Naive thymus-derived CD4-positive, alpha-beta T cell (primary cell): ENCODE measurements around the gene NAV2. TPM values are rescaled to one million over a fixed set of nuclear protein-coding genes. Genes with fewer than 3 reads are reported as not detected.
"Not testable (repeated sequence)": the region's sequence is repeated elsewhere in the genome, so short reads cannot be mapped to it uniquely, and the experiment has no call there.

Experiments used
- ATAC-seq: fragments of 150-1000 bp; cut with Tn5 transposase; 2 replicates; pipeline ENCODE4 v1.10.0; 2021; ENCODE audit warnings: mild to moderate bottlenecking, moderate library complexity
- CTCF ChIA-PET: fragments of 350-600 bp; sonication (Branson Sonifier 250); formaldehyde crosslinking; loops from one replicate; lab custom pipeline; 2021; ENCODE audit warnings: antibody characterized with exemption; lab: Charles Lee
- POLR2A ChIA-PET: fragments of 350-600 bp; sonication (Branson Sonifier 250); formaldehyde crosslinking; loops from one replicate; lab custom pipeline; 2021; ENCODE audit warnings: antibody characterized with exemption, inconsistent platforms; lab: Charles Lee
- DNase-seq, 9 donors: peaks; one replicate each; pipeline versions ENCODE4 v3.0.0 to v3.0.0-alpha.2; 2020 to 2022; ENCODE audit warnings: mixed read lengths in 1 of 9
- H3K27ac ChIP-seq: one replicate; pipeline ENCODE4 v1.7.0; 2013; ENCODE audit warnings: mild to moderate bottlenecking, low read depth, low read length, moderate library complexity
- H3K27me3 ChIP-seq, 2 donors: one replicate each; pipeline ENCODE4 v1.7.0; 2013; ENCODE audit warnings: low read length in 2 of 2, mild to moderate bottlenecking in 2 of 2, moderate library complexity in 2 of 2; ENCODE audit not compliant: control insufficient read depth in 2 of 2, insufficient read depth in 2 of 2
- H3K36me3 ChIP-seq, 3 experiments: 1 replicate in 2 of 3; 2 replicates in 1 of 3; pipeline ENCODE4 v1.7.0; 2013; ENCODE audit warnings: low read length in 3 of 3, mild to moderate bottlenecking in 3 of 3, moderate library complexity in 1 of 3; ENCODE audit not compliant: insufficient read depth in 3 of 3, control insufficient read depth in 2 of 3
- H3K4me1 ChIP-seq, 2 donors: one replicate each; pipeline ENCODE4 v1.7.0; 2013; ENCODE audit warnings: low read length in 2 of 2, mild to moderate bottlenecking in 2 of 2, moderate library complexity in 1 of 2; ENCODE audit not compliant: control insufficient read depth in 2 of 2, insufficient read depth in 2 of 2
- H3K4me3 ChIP-seq: 2 replicates; pipeline ENCODE4 v1.7.0; 2013; ENCODE audit warnings: mild to moderate bottlenecking, low read length
- H3K9me3 ChIP-seq, 3 experiments: 1 replicate in 2 of 3; 2 replicates in 1 of 3; pipeline ENCODE4 v1.7.0; 2013; ENCODE audit warnings: low read length in 3 of 3; ENCODE audit not compliant: control insufficient read depth in 2 of 3
- H3K27ac Mint-ChIP-seq, 9 donors: one replicate each; pipeline ENCODE4 v1.8.0; 2020 to 2022; ENCODE audit warnings: mixed read lengths in 9 of 9, mild to moderate bottlenecking in 8 of 9, moderate library complexity in 5 of 9, inconsistent platforms in 2 of 9
- H3K27me3 Mint-ChIP-seq, 5 donors: one replicate each; pipeline ENCODE4 v1.8.0; 2021 to 2022; ENCODE audit warnings: mixed read lengths in 5 of 5, mild to moderate bottlenecking in 1 of 5
- H3K36me3 Mint-ChIP-seq, 5 donors: one replicate each; pipeline ENCODE4 v1.8.0; 2020 to 2022; ENCODE audit warnings: mixed read lengths in 5 of 5, mild to moderate bottlenecking in 3 of 5, inconsistent platforms in 1 of 5
- H3K4me1 Mint-ChIP-seq, 7 donors: one replicate each; pipeline ENCODE4 v1.8.0; 2020 to 2022; ENCODE audit warnings: mixed read lengths in 7 of 7, mild to moderate bottlenecking in 3 of 7, inconsistent platforms in 1 of 7
- H3K4me3 Mint-ChIP-seq, 10 donors: one replicate each; pipeline ENCODE4 v1.8.0; 2020 to 2022; ENCODE audit warnings: mild to moderate bottlenecking in 10 of 10, mixed read lengths in 10 of 10, moderate library complexity in 6 of 10, inconsistent platforms in 2 of 10
- H3K9me3 Mint-ChIP-seq, 11 donors: one replicate each; pipeline ENCODE4 v1.8.0; 2020 to 2022; ENCODE audit warnings: mixed read lengths in 11 of 11, mild to moderate bottlenecking in 4 of 11, inconsistent platforms in 1 of 11, moderate library complexity in 1 of 11
- intact Hi-C, 2 donors: fragments of 100-400 bp; cut with micrococcal nuclease; formaldehyde crosslinking; loops; one replicate each; pipeline ENCODE4 v1.15.1; 2023
- polyA plus RNA-seq, 2 donors: library from polyadenylated mRNA; unstranded; fragments of 300-500 nt; fragmentation: Illumina TruSeq; gene quantifications; one replicate each; pipeline ENCODE4 v1.2.3, GENCODE V29; 2021
- total RNA-seq, 6 experiments: library from RNA in 5 of 6; stranded (reverse) in 5 of 6; gene quantifications; 1 replicate in 5 of 6; 2 replicates in 1 of 6; pipeline ENCODE4 v1.2.3 and lab custom pipeline; 2021 to 2026

Gene NAV2
- total and polyA plus RNA-seq, 7 experiments from 2014 or later, result 0.24 to 2.2 (median 0.48) TPM; not detected in 2

DNA sequence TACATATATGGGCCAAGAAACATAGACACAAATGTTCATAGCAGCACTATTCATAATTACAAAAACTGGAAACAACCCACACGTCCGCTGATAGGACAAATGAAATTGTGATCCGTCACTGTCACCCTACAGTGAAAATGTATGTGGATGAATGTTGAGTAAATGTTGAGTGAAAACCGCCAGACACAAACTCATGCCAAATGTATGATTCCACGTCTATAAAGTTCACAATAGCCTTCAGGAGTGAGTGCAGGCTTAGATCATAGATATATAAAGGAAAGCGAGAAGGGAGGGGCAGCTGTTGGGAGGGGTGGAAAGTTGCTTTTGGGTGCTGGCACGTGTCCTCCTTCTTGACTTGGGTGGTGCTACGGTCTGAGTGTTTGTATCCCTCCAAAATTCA, 414.1 kb downstream of the NAV2 start:
- DNase-seq (no peak), ATAC-seq (no peak)
- H3K27ac ChIP-seq, result no peak overlapping the region
- H3K9me3 Mint-ChIP-seq, result no peaks in the 10 kb centered on the region
- H3K36me3 Mint-ChIP-seq, result no peaks in the 10 kb centered on the region
- H3K4me3 ChIP-seq, result no peak overlapping the region
- POLR2A ChIA-PET, result no interaction called here
- no peaks in the 10 kb centered on the region for H3K9me3 ChIP-seq
- CTCF ChIA-PET, result interaction anchor here (0.9 to 3.5 kb wide), 4 partner anchors 9 to 228 kb away, joined by 3 to 54 read pairs (median 4); no protein-coding TSS in a partner anchor
- intact Hi-C loops, result loop anchor here (10.0 kb wide), 2 partner anchors 318 to 1388 kb away; no protein-coding TSS in a partner anchor
- H3K4me3 Mint-ChIP-seq, result no peak overlapping the region
- peaks cover 2 to 13% (median 7%) of the 10 kb centered on the region in 5 donors for H3K27me3 Mint-ChIP-seq
- no peak overlapping the region for H3K27ac Mint-ChIP-seq
- H3K4me1 ChIP-seq, result no peaks in the 10 kb centered on the region
- H3K4me1 Mint-ChIP-seq, result peaks cover 0 to 4% (median 3%) of the 10 kb centered on the region in 7 donors
- H3K36me3 ChIP-seq, result no peaks in the 10 kb centered on the region
- no peaks in the 10 kb centered on the region for H3K27me3 ChIP-seq

DNA sequence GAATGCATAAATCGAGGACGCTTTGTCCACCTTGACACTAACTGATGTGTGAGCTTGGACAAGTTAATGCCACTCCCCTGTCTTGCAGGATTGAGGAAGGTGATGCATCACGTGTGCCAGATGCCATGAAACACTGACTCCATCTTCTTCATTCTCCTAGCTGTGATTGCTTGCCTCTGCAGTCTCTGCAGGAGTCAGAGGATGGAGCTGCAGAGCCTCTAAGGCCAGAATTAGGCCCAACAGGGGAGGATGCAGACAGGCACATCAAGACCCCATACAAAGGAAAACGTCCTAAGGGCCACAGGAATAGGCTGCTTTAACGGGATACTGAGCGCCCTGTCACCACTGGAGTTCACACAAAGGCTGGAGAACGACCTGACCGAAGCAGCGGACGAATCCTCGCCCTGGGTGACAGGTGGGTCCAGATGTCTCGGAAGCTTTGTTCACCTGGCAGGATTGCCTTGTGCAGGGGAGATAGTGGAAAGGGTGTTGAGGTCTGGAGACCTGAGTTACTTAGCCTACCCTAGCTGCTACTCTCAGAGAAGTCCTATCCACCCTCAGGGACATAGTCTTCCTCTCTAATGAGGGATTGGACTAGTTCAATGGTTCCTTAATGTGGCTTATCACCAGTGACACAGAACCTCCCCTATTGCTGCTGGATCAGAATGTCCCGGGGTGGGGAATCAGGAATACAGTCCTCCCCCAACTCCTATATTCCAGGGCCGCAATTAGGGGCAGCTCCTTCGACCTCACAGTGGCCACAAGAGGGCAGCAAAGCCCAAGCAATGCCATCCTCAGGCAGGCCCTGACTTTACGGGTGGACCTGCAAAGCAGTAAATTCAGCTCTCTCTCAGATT, 415.3 kb downstream of the NAV2 start:
- H3K27me3 ChIP-seq, result no peaks in the 10 kb centered on the region
- no peak overlapping the region for H3K4me3 Mint-ChIP-seq
- ATAC-seq, result peak; percentile 81
- H3K4me3 ChIP-seq, result no peak overlapping the region
- no peaks in the 10 kb centered on the region for H3K9me3 Mint-ChIP-seq
- H3K36me3 Mint-ChIP-seq, result no peaks in the 10 kb centered on the region
- H3K27me3 Mint-ChIP-seq, result peaks cover 7 to 23% (median 15%) of the 10 kb centered on the region in 5 donors
- intact Hi-C loops, result loop anchor here (1.0 to 10.0 kb wide), 7 partner anchors 209 to 1387 kb away; no protein-coding TSS in a partner anchor
- no peaks in the 10 kb centered on the region for H3K4me1 ChIP-seq
- CTCF ChIA-PET, result interaction anchor here (0.8 to 3.5 kb wide), 14 partner anchors 9 to 483 kb away, joined by 3 to 54 read pairs (median 4); no protein-coding TSS in a partner anchor
- no peaks in the 10 kb centered on the region for H3K9me3 ChIP-seq
- H3K36me3 ChIP-seq, result no peaks in the 10 kb centered on the region
- POLR2A ChIA-PET, result no interaction called here
- DNase-seq, result peak; percentile 27 to 74 (median 68)
- peaks cover 7 to 14% (median 12%) of the 10 kb centered on the region in 7 donors for H3K4me1 Mint-ChIP-seq
- H3K27ac ChIP-seq, result no peak overlapping the region
- no peak overlapping the region for H3K27ac Mint-ChIP-seq

DNA sequence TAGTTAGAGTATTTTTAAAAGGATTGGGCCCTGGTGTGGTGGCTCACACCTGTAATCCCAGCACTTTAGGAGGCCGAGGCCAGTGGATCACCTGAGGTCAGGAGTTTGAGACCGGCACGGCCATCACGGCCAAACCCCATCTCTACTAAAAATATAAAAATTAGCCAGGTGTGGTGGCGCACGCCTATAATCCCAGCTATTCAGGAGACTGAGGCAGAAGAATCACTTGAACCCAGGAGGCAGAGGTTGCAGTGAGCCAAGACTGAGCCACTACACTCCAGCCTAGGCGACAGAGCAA, 415.8 kb downstream of the NAV2 start:
- peak in 1 of 9 donors; percentile 13 for DNase-seq
- H3K27ac Mint-ChIP-seq, H3K27me3 ChIP-seq, H3K36me3 ChIP-seq, ATAC-seq, POLR2A ChIA-PET, H3K4me3 ChIP-seq, H3K9me3 ChIP-seq, H3K9me3 Mint-ChIP-seq, H3K4me1 ChIP-seq, H3K36me3 Mint-ChIP-seq, H3K4me3 Mint-ChIP-seq, H3K27ac ChIP-seq: not testable (repeated sequence)
- CTCF ChIA-PET, result interaction anchor here (0.8 to 3.5 kb wide), 10 partner anchors 9 to 483 kb away, joined by 3 to 54 read pairs (median 4); no protein-coding TSS in a partner anchor
- intact Hi-C loops, result loop anchor here (1.0 to 10.0 kb wide), 7 partner anchors 209 to 1386 kb away; no protein-coding TSS in a partner anchor
- peaks cover 8 to 14% (median 12%) of the 10 kb centered on the region in 7 donors for H3K4me1 Mint-ChIP-seq
- peaks cover 9 to 24% (median 17%) of the 10 kb centered on the region in 5 donors for H3K27me3 Mint-ChIP-seq

DNA sequence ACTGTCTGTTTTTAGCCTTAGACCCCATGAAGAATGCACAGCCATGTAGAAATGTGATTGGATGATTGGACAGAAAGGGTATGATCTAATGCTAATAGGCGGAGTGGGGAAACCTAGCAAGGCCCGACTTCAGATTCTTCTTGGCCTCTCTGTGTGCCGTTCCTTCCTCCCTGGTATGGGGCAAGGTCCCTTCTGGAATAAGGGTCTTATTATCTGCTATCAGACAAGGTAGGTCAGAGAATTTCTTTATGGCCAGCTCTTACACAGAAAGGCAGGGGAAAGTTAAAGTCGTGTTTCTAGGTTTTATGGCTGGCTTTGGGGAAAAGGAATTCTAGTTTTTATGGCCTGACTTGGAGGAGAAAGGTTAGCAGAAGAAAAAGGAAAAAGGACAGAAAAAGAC, 417.0 kb downstream of the NAV2 start:
- no peaks in the 10 kb centered on the region for H3K9me3 ChIP-seq
- ChIA-PET POLR2A (no interaction called here), CTCF (interaction anchor here (0.8 to 3.5 kb wide), 5 partner anchors 12 to 479 kb away, joined by 4 to 54 read pairs (median 12); no protein-coding TSS in a partner anchor)
- DNase-seq (no peak), ATAC-seq (no peak)
- Mint-ChIP-seq H3K9me3 (no peaks in the 10 kb centered on the region), H3K27ac (no peak overlapping the region), H3K27me3 (peaks cover 20 to 34% (median 25%) of the 10 kb centered on the region in 5 donors), H3K4me1 (peaks cover 8 to 14% (median 12%) of the 10 kb centered on the region in 7 donors), H3K36me3 (no peaks in the 10 kb centered on the region), H3K4me3 (no peak overlapping the region)
- no peak overlapping the region for H3K4me3 ChIP-seq
- no peaks in the 10 kb centered on the region for H3K27me3 ChIP-seq
- H3K36me3 ChIP-seq, result no peaks in the 10 kb centered on the region
- no peaks in the 10 kb centered on the region for H3K4me1 ChIP-seq
- H3K27ac ChIP-seq, result no peak overlapping the region
- intact Hi-C loops, result loop anchor here (2.0 to 10.0 kb wide), 4 partner anchors 192 to 1385 kb away; no protein-coding TSS in a partner anchor

DNA sequence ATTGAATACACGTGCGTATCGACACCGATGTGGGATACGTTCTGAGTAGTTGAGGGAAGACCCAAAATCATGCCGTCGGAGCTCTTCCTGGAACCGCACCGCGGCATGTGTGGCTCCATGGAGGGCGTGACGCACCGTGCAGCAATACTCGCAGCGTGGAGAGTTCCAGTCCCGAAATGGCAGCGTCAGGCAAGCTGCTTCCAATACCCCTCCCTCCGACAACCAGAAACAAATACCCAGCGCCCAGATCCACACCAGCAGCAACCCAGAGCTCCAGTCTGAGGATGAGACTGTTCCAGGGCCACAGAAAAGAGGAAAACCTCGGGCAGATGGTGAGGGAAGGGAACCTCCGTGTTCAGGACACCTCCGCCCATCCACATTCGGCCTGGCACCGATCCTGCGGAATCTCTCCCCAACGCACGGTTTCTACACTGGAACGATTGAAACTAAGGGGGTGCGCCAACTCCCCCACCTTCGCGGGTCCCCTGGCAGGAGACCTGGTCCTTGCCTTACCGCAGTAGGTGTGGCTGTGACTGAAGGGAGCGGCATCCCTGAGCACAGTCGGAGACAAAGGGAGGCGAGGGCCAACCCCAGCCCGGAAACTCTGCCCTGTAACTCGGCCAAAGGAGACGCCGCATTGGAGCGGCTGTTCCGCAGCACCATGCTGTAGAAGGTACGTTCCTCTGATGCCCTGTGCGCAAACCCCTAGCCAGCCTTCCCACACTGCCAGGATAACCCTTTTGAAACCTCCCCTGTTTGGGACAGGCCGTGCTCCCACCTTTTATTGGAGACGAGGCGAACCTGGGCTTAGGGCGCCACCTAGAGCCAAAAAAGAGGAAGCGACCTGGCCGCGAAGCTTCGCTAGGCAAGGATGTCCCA, 419.4 kb downstream of the NAV2 start:
- POLR2A ChIA-PET, result no interaction called here
- H3K27me3 ChIP-seq, result no peaks in the 10 kb centered on the region
- H3K36me3 ChIP-seq, result no peaks in the 10 kb centered on the region
- Mint-ChIP-seq H3K27me3 (peaks cover 20 to 41% (median 37%) of the 10 kb centered on the region in 5 donors), H3K4me3 (peak overlapping the region; percentile 55 to 86 (median 79)), H3K9me3 (no peaks in the 10 kb centered on the region), H3K27ac (no peak overlapping the region), H3K36me3 (no peaks in the 10 kb centered on the region), H3K4me1 (peaks cover 8 to 14% (median 12%) of the 10 kb centered on the region in 7 donors)
- no peak overlapping the region for H3K27ac ChIP-seq
- H3K4me1 ChIP-seq, result no peaks in the 10 kb centered on the region
- CTCF ChIA-PET, result interaction anchor here (0.6 to 1.1 kb wide), 6 partner anchors 20 to 834 kb away, joined by 3 to 7 read pairs (median 3); no protein-coding TSS in a partner anchor
- ATAC-seq (peak; percentile 62), DNase-seq (peak in 6 of 9 donors; percentile 28 to 42 (median 33))
- no peaks in the 10 kb centered on the region for H3K9me3 ChIP-seq
- intact Hi-C loops, result loop anchor here (1.0 to 5.0 kb wide), 5 partner anchors 25 to 1061 kb away; no protein-coding TSS in a partner anchor
- H3K4me3 ChIP-seq, result peak overlapping the region; percentile 45

DNA sequence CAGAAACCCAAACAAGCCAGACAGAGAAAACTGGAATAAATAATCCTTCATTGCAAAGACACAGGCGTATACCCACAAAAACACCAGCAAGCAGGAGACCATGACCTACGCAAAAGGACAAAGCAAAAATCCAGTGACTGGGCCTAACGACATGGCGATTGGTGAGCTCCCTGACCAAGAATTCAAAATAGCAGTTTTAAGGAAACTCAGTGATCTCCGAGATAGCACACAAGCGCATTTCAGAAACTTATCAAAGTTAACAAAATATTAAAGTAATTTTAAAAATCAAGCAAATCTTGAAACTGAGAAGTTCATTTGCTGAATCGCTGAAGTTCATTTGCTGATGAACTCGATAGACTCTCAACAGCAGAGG, 420.0 kb downstream of the NAV2 start:
- ATAC-seq (no peak), DNase-seq (no peak)
- Histone ChIP-seq H3K9me3 (no peaks in the 10 kb centered on the region), H3K4me1 (no peaks in the 10 kb centered on the region), H3K4me3 (peak overlapping the region; percentile 45), H3K27ac (no peak overlapping the region), H3K36me3 (no peaks in the 10 kb centered on the region), H3K27me3 (no peaks in the 10 kb centered on the region)
- intact Hi-C loops, result loop anchor here (1.0 to 5.0 kb wide), 5 partner anchors 24 to 1062 kb away; no protein-coding TSS in a partner anchor
- peak overlapping the region; percentile 55 to 86 (median 79) for H3K4me3 Mint-ChIP-seq
- H3K27me3 Mint-ChIP-seq, result peaks cover 20 to 41% (median 37%) of the 10 kb centered on the region in 5 donors
- CTCF ChIA-PET, result interaction anchor here (1.0 to 1.3 kb wide), 2 partner anchors 8 to 222 kb away, joined by 3 to 4 read pairs; no protein-coding TSS in a partner anchor
- H3K9me3 Mint-ChIP-seq, result no peaks in the 10 kb centered on the region
- peaks cover 8 to 14% (median 12%) of the 10 kb centered on the region in 7 donors for H3K4me1 Mint-ChIP-seq
- no peak overlapping the region for H3K27ac Mint-ChIP-seq
- no peaks in the 10 kb centered on the region for H3K36me3 Mint-ChIP-seq
- POLR2A ChIA-PET, result no interaction called here
